ENCODE results near the gene MNAT1. TPM values are rescaled to one million over a fixed set of nuclear protein-coding genes. Genes with fewer than 3 reads are reported as not detected.
"Not testable (repeated sequence)": the region's sequence is repeated elsewhere in the genome, so short reads cannot be mapped to it uniquely, and the experiment has no call there.

MNAT1 gene
- total RNA-seq, 1 donor: 59.9 TPM

DNA sequence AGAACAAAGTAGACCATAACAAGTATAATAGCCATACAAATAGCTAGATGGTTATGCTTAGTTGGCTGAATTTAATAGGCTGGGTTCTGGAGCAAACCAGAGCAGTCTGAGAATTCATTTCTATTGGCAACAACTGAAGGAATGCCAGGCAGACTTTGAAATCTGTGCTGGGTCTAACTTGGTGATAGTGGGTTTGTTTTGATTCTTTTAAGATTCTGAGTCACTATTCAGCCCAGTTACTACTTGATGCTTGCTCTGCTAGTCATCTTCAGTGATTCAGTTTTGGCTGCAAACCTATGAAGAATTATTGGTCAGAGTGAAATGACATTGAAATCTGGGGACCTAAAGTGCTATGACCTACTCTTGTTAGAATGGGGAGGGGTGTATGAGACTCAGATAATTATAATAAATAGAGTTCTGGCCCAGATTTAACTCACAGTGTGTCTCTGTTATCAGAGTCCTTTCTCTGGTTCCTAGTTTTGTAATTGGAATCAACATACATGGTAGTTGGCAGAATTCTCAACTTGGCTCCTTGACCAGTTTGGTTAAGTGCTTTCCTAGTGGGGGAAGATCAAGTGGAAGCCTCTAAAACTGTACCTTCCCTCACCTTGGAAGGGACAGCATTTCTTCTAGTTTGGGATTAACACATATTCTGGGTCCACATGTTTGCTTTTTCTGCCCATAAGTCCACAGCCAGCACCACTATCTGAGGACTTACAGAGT lies 43.5 kb downstream of the MNAT1 start:
- TF ChIP-seq, protein P1, sequence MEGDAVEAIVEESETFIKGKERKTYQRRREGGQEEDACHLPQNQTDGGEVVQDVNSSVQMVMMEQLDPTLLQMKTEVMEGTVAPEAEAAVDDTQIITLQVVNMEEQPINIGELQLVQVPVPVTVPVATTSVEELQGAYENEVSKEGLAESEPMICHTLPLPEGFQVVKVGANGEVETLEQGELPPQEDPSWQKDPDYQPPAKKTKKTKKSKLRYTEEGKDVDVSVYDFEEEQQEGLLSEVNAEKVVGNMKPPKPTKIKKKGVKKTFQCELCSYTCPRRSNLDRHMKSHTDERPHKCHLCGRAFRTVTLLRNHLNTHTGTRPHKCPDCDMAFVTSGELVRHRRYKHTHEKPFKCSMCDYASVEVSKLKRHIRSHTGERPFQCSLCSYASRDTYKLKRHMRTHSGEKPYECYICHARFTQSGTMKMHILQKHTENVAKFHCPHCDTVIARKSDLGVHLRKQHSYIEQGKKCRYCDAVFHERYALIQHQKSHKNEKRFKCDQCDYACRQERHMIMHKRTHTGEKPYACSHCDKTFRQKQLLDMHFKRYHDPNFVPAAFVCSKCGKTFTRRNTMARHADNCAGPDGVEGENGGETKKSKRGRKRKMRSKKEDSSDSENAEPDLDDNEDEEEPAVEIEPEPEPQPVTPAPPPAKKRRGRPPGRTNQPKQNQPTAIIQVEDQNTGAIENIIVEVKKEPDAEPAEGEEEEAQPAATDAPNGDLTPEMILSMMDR (IDR thresholded peaks at IDR 0.05; ENCODE audit: insufficient read depth, low read length): no peak
- no peak overlapping the region for H3K4me3 ChIP-seq (ENCODE audit: low read depth, low read length)
- peak; percentile 94 for DNase-seq (ENCODE audit: low read depth)

DNA sequence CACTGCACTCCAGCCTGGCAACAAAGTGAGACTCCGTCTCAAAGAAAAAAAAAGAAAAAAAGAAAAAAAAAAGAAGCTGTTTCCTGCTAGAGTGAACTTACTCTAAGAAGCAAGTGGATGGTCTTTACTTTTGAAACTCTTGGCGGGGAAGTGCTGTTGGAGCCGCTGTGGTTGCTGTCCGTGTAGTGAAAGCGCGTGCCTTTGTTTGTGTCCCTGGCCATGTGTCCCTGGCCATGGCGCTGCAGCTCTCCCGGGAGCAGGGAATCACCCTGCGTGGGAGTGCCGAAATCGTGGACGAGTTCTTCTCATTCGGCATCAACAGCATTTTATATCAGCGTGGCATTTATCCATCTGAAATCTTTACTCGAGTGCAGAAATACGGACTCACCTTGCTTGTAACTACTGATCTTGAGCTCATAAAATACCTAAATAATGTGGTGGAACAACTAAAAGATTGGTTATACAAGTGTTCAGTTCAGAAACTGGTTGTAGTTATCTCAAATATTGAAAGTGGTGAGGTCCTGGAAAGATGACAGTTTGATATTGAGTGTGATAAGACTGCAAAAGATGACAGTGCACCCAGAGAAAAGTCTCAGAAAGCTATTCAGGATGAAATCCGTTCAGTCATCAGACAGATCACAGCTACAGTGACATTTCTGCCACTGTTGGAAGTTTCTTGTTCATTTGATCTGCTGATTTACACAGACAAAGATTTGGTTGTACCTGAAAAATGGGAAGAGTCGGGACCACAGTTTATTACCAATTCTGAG lies 45.4 kb downstream of the MNAT1 start:
- not testable (repeated sequence) for H3K4me3 ChIP-seq (ENCODE audit: low read depth, low read length); DNase-seq (ENCODE audit: low read depth)

DNA sequence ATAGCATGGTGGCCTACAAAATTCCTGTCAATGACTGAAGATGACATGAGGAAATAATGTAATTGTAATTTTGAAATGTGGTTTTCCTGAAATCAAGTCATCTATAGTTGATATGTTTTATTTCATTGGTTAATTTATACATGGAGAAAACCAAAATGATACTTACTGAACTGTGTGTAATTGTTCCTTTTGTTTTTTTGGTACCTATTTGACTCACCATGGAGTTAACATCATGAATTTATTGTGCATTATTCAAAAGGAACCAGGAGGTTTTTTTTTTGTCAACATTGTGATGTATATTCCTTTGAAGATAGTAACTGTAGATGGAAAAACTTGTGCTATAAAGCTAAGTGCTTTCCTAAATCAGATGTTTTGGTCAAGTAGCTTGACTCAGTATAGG lies 46.0 kb downstream of the MNAT1 start:
- not testable (repeated sequence) for DNase-seq (ENCODE audit: low read depth); H3K4me3 ChIP-seq (ENCODE audit: low read depth, low read length)

DNA sequence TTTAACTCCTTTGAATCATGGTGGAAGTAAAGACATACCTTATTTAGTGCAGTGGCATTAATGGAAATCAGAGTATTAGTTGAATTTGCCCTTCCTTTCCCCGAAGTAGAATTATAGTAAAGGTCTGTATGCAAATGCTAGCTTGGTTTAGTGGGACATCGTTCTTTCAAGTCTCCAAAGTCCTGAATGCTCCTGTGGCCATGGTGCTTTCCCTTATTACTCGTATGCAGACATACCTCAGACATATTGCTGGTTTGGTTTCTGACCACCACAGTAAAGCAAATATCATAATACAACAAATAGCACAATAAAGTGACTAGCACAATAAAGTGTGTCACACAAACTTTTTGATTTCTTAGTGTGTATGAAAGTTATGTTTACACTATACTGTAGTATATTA lies 52.3 kb downstream of the MNAT1 start:
- TF ChIP-seq, protein P1 (IDR thresholded peaks at IDR 0.05; ENCODE audit: insufficient read depth, low read length): no peak

DNA sequence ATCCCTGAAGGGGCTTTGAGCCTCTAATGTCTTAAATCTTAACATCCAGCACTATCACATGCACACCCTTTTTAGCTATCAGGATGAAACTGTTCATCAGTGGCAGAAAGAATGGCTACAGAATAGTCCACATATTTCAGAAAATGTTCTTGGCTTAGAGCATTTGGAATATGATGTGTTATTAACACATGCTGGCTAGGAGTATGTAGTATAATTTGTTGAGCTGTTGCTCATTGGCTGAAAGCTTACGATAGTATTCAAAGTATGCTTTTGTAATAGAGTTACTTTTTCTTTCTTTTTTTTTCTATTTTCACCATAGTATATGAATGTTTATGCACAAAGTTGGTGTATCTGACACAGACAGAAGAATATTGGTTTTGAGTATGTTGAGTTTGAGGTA lies 55.1 kb downstream of the MNAT1 start:
- DNase-seq (ENCODE audit: low read depth): peak; percentile 7
- TF ChIP-seq, protein P1 (IDR thresholded peaks at IDR 0.05; ENCODE audit: insufficient read depth, low read length): no peak
- no peak overlapping the region for H3K4me3 ChIP-seq (ENCODE audit: low read depth, low read length)

More for the DNA sequence above, 52.3 kb downstream of the MNAT1 start:
- no peak overlapping the region for H3K4me3 ChIP-seq (ENCODE audit: low read depth, low read length)
- DNase-seq (ENCODE audit: low read depth): no peak

DNA sequence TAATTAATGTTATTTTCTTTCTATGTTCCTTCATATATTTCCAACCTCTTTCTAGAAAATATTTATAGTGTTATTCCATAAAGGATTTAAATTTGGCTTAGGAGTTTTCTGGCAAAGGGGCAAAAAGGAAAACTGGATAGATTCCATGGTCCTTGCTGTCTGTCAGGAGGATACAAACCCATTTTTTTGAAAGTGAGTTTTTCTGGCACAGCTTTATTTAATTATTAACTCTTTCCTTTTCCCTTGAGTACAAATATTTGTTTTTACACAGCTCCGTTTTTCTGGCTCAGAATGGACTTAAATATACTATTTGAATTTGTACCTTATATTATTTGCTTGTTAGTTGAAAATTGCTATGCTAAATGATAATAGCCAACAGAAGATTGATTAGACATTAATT lies 56.3 kb downstream of the MNAT1 start:
- no peak for DNase-seq (ENCODE audit: low read depth)
- TF ChIP-seq, protein P1 (IDR thresholded peaks at IDR 0.05; ENCODE audit: insufficient read depth, low read length): no peak
- no peak overlapping the region for H3K4me3 ChIP-seq (ENCODE audit: low read depth, low read length)

DNA sequence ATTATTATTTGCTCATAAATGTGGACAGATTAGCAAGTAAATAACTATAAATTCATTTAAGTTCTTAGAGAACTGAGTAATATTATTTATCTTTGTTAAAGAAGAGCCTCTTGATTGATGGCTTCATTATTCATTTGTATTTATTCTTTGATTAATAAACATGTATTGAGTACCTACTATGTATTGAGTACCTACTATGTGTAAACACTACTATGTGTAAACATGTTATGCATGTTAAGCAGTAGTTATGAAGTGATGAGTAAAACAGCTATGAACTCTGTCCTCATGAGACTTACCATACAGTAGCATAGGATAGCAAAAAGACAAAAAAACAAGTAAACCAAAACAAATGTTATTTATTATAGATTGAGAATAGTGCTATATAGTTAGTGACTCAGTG lies 61.9 kb downstream of the MNAT1 start:
- no peak overlapping the region for H3K4me3 ChIP-seq (ENCODE audit: low read depth, low read length)
- TF ChIP-seq, protein P1 (IDR thresholded peaks at IDR 0.05; ENCODE audit: insufficient read depth, low read length): no peak
- DNase-seq (ENCODE audit: low read depth): no peak

Measured in fibroblast of the aortic adventitia (primary cell).